Astrocyte of the spinal cord (primary cell): ENCODE results near the gene ABR.
"Not testable (repeated sequence)": the region's sequence is repeated elsewhere in the genome, so short reads cannot be mapped to it uniquely, and the experiment has no call there.

Experiments
- DNase-seq: peaks from one replicate; pipeline ENCODE4 v3.0.0; 2011; ENCODE audit warnings: low read depth, low spot score
- H3K4me3 ChIP-seq: 2 replicates; pipeline ENCODE4 v1.5.1; 2011; ENCODE audit warnings: low read depth, mild to moderate bottlenecking, low read length, moderate library complexity
- CTCF ChIP-seq: IDR thresholded peaks from 2 replicates; pipeline ENCODE4 v1.5.1; 2012; ENCODE audit warnings: low read depth, mild to moderate bottlenecking, low read length, inconsistent platforms
- in situ Hi-C: cut with HindIII; loops from 2 replicates; pipeline ENCODE4 v1.10.0; 2017; ENCODE audit warnings: low sequenced_read_pairs

The ABR gene

GRCh38 chr17:1107777-1108477, 71.9 kb downstream of the ABR start:
- in situ Hi-C loops, result no loop called here
- H3K4me3 ChIP-seq, result peak overlapping the region; percentile 69
- no peak for TF ChIP-seq CTCF
- no peak for DNase-seq

- no peak for DNase-seq
- no peak overlapping the region for H3K4me3 ChIP-seq
- TF ChIP-seq CTCF, result no peak
- in situ Hi-C loops, result no loop called here
Measured at GRCh38 chr17:1107083-1107776, 72.6 kb downstream of the ABR start.

- no peak for TF ChIP-seq CTCF
- no peak overlapping the region for H3K4me3 ChIP-seq
- no peak for DNase-seq
- in situ Hi-C loops, result no loop called here
Measured at GRCh38 chr17:1104222-1104621, 75.6 kb downstream of the ABR start.

- in situ Hi-C loops, result no loop called here
- no peak overlapping the region for H3K4me3 ChIP-seq
- no peak for TF ChIP-seq CTCF
- DNase-seq, result no peak
Measured at GRCh38 chr17:1100382-1100781, 79.4 kb downstream of the ABR start.

GRCh38 chr17:1099242-1099641, 80.5 kb downstream of the ABR start:
- no peak overlapping the region for H3K4me3 ChIP-seq
- in situ Hi-C loops, result no loop called here
- no peak for DNase-seq
- no peak for TF ChIP-seq CTCF

- in situ Hi-C loops, DNase-seq, H3K4me3 ChIP-seq: not testable (repeated sequence)
Measured at GRCh38 chr17:1097972-1098744, 81.6 kb downstream of the ABR start.

- H3K4me3 ChIP-seq, result no peak overlapping the region
- DNase-seq, result no peak
- in situ Hi-C loops, result no loop called here
- TF ChIP-seq CTCF, result no peak
Measured at GRCh38 chr17:1096215-1096614, 83.6 kb downstream of the ABR start.
